ENCODE data around the gene CDC42BPB.

CDC42BPB gene

DNA sequence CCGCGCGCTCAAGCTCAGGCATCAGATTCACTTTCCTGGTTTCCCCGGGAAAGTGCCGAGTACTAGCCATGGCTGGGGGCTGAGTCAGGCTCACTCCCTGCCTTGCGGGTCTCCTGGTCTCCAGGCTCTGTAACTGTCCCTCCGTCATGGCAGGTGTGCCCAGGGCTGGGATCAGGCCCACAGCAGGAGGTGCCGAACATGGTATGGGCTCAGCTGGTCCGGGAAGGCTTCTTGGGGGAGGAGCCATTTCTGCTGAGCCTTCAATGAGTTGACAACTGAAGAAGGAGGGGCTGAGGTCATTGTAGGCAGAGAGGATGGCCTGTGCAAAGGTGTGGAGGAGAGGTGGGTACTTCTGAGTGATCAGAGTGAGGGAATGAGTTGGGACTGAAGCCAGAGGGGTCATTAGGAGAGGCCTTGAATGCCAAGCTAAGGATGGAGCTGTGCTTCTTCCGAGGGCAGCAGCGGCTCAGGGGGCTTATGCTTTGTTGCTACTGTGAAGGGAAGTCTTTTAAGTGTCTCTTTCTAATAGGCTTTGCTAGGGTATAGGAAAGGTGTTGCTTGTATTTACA, 37.9 kb upstream of the CDC42BPB start:
- no peak for DNase-seq

DNA sequence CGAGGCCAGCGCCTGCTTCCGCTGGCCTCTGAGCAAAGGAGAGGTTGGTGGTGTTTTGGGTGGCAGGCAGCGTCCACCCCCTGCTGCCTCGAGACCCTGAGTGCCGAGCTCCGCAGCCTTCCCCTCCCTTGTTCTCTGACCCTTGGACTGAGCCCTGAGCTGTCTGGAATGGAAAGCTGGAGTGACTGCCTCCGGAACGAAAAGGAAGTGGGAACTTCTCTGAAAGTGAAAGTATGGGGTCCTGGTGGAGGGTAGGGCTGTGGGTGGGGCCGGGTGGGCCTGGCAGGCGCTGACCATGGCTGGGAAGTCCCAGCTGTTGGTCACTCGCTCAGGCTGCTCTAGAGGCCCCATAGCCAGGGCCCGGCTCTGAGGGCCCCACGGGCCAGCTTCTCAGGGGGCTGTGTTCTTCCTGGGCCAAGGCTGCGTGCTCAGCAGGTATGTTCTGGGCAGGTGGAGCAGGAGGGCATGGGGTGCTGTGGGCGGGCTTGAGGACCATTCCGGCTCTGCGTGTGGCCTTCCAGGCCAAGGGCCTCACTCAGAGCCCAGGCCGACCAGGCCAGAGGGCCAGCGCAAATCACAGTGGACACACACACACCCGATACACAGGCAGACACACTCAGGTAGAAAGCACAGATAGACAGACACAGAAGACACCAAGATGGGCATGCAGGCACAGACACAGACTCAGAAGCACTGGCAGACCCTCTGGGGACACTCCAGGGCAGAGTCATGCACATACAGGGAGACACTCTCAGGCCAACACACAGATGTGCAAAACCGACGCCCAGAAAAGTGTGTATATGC, 37.3 kb upstream of the CDC42BPB start, which contains the start of gene EXOC3L4:
Gene EXOC3L4 (plus strand): TSS at position 320 of the 804 bp plus-strand sequence. CDS start 5,495 bp downstream, outside the sequence.
- no peak for DNase-seq

DNA sequence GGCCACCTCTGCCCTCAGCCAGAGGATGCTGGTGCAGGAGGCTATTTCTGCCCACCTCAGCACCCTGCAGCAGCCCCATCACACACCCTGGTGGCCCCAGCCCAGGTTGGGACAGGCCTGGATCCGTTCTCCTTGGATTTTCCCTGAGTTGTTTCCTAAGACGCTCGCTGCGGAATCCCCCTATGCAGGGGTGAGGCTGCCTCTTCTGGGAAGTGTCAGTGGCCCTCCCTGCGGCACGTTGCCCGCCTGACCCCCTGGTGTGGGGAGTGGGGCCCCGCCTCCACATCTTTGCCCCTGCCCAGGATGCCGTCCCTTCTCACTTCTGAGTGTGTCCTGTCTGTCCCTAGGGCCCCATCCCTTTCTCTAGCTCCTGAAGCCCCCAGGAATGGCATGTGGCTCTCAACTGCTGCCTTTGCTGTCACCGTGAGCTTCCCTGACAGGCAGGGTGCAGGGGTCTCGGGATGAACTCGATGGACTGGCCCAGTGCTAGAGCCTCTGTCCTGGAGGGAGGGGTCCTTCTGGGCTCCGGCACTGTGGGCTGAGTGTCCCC, 36.6 kb upstream of the CDC42BPB start:
- no peak for DNase-seq

DNA sequence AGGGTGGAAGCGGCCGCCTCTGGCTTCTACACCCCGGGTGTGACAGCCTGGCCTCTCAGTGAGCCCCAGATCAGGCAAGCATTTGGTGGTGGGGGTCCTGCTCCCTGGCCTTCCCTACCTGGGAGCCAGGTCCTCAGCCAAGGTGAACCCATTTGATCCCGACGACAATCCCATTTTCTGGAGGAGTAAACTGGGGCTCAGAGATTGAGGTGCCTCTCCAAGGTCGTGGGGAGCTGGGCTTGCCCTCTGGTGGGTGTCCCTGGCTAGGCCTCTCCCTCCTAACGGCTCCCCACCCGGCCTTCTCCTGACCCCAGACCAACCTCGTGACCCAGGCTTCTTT, 34.5 kb upstream of the CDC42BPB start:
- no peak for DNase-seq

DNA sequence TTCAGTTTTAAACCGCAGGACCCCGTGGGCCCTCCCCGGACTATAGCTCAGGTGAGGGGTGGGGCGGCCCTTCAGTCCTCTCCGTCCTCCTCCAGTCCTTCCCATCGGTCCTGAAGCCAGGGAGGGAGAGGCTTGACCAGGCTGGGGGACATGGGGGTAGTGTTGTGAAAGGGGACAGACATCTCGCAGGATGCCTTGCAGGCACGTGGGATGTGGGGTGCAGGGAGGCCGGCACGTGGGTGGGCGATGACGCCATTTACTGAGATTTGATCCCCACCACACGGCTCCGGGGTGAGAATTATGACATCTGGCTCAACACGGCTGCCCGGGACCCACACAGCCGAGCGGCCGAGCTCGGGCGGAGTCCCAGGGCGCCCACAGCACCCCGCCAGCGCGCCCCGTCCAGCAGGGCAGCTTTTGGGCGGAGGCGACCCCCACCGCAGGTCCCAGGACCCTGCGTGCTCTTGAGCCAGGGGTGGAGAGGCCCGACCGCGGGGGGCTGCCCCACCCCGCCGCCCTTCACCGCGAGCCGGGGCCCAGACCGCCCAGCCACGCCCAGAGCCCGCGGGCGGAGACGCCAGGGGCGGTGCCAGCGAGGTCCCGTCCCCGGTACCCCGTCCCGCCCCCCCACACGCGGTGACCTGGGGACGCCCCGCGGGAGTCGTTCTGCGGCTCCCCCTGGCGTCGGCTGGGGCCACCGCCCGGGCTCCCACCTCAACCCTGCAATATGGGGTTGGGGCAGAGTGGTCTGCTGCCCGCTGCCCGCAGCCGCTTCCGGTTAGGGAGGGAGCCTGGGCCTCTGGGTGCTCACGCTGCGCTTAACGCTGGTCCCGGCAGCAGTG, 33.9 kb upstream of the CDC42BPB start:
- peak; percentile 75 for DNase-seq

DNA sequence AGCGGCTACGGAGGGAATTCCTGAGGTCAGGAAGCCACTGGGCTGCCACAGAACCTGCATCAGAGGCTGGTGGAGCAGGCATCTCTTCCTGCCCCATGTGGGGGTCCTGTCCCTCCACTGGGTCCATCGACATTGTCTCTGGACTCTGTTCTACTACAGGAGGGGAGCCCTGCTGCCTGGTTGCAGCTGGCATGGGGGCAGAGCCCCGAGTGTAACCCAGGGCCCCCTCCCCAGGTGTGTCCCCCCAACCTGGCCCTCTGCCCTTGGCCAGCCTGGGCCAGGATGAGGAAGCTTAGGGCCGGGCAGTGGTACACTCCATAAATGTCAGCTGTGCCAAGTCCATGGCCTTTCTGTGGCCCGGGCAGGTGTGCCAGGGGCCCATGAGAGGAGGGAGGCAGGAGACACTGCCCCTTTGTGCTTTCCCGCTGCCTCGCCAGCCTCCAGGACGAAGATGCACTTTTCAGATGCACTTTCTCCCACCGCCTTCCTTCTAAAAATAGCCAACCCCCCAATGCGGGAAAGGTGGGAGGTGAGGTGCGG, 33.2 kb upstream of the CDC42BPB start:
- DNase-seq = no peak

DNA sequence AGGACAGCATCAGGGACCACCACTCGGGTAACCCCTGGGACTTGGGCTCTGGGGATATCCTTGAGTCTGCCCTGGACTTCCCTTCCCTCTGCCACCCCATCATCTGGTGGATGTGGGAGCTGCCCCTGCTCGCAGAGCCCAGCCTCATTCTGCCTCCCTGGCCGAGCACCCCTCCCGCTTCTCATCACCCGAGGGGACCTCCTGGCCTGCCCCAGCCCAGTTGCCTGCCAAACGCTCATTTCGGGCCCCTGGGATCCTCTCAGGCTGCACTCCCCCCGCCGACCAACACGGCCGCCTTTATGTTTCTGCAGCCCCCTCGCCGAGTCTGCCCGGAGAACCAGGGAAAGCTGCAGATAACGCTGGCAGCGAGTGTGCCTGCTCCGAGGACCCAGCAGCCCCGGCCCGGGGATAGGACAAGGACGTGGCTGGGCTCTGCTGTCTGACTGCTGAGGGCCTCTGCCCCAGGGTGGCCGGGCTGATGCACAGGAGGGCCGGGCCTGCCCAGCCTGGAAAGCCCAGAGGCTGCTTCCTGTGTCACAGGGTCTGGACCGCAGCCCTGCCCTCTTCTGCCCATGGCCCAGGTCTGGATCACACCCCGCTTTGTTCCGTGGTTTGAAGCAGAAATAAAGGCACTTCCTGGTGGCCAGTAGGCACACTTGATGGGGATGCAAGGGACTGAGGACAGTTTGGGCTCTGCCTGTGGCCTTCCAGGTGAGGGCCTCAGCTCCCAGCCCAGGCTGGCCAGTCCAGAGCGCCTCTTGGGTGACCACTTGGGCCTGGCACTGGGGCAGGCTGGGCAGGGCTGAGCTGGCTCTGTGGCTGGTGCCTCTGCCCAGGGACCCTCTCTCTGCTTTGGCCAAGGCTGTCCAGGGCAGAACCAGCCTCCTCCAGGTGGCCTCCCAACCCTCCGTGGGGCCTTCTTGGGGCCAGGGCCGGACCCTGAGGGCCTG, 32.3 kb upstream of the CDC42BPB start:
- no peak for DNase-seq

DNA sequence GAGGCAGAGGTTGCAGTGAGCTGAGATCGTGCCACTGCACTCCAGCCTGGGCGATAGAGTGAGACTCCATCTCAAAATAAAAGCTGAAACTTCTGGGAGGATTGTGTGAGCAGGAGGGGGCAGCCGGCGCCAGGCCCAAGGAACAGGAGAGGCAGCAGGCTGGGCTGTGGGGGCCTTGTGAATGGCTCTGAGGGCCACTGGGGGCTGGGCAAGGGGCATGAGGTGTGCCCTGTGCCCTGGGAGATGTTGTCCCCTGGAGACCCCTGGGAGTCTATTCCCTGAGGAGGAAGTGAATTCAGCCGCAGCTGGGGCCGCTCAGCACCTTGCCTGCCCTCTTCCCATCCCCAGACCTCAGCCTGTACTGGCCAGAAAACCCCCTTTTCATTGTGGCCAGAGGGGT, 31.6 kb upstream of the CDC42BPB start:
- no peak for DNase-seq

DNA sequence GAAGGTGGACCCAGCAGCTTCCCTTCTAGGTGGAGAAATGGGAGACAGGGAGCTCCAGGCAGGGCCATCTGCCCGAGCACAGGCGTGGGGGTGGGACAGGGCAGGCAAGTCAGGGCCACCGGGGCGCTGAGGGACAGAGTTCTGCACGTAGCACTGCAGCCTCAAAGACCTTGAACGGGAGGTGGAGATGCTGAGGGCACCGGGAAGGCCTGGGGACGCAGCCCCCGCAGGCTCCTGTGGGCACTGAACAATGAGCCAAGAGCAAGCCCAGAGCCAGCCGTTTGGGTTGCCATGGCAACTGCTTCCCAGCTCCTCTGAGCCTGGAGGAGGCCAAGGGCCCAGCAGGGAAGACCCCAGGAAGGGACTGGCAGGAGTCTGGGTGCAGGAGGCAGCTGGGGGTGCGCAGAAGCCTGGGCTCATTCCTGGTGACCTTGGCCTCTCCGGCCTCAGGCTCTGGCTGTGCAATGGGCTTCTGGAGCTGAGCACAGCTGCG, 30.0 kb upstream of the CDC42BPB start:
- DNase-seq = no peak

DNA sequence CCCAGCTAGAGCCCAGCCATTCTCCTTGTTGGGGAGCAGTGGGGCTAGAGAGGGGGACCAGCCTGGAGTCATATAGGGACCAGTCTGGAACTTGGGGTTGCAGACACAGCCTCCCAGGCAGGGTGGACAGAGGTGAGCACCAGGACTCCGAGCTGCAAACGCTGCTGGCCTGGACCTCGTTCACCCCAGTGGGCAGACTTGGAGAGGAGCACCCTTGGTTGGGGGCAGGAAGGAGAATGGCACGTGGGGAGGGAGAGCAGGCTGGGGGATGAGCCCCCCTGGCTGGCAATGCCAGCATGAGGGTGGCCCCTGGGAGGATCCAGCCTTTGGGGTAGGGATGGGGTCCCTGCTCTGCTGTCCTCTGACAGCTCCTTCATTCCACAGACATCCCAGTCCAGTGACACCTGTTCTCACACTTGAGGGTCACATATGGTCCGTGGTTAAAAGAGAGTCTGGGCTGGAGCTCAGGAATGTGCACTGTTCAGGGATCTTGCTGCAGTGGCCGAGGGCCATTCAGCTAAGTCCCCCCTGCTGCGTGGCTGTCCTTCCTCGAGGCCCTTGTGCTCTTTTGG, 29.5 kb upstream of the CDC42BPB start:
- DNase-seq = no peak

DNA sequence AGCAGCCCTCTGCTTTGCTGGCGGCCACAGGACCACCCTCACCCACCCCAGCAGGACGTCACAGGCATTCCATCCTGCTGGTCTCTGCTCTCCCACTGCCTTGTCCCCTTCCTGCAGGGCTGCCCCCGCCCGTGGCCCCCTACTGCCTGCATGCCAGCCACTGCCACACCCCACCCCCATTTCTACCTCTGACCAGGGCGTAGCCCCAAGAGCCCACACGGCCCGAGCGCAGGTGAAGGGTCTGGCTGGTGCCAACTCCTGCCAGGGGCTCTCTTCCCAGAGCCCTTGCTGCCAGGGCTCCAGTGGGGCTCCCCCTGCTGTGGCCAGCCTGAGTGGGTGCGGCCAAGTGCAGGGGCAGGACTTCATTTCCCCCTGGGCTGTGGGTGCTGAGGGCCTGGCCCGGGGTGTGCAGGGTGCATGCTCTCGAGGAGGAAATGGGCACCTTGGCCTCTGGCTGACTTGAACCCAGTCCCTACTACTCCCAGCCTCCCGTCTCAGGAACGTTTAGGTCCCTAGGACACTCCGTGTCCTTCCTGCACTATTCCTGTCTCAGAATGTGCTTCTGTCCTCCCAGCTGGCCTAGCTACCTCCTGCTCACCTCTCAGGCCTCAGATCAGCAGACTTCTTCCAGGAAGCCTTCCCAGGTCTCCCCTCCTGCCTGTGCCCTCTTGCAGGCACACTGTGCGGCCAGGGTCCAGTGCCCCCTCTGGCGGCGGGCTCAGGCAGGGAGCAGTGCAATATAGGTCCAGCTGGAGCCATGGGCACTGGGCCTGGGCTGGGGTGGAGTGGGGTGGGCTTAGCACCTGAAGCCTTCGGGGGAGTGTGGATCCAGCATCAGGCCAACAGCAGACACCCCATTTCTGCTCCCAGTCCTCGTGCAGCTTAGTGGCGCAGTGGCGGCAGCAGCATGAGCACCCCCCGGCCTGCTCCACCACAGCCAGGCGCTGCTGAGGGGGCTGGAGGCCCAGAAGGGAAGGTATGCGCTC, 28.1 kb upstream of the CDC42BPB start:
- no peak for DNase-seq

DNA sequence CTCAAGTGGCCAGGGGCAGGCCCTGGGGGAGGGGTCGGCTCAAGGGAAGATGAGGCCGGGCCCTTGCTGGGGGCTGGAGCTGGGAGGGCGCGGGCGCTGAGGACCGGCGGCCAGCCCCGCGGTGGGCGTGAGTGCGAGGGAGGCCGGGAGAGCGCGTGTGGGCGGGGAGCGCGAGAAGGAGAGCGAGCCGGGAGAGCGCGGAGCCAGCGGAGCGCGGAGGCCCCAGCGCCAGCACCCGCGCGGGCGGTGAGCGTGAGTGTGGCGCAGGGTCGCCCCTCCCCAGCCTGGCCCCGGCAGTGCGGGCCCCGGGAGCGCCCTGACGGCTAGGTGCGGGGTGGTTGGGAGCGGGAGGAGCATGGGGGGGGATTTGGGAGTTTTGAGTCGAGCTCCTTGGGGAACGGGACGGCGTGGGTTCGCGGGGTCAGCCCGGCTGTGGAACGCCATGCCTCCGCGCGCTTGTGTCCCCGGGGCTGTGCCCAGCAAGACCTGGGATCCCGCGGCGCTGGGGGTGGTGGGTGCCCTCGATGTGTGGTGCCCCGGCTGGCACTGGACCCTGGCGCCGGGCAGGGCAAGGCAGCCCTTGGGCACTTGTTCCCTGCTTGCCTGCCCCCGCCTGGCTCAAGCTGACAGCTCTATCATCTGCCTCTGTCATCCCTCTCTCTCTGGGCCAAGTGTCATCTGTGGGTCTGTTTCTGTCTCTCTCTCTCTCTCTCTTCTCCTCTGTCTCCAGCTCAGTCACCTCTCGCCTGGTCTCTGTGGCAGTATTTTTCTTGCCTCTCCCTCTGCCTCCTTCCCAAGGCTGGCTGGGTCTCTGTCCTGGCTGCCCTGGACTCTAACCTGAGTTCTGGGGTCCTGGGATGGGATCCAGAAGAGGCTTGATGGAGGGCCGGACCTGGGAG, 26.9 kb upstream of the CDC42BPB start, which contains the start of gene LBHD2:
Gene LBHD2 (plus strand): TSS at position 190 of the 899 bp plus-strand sequence. CDS start 1,803 bp downstream, outside the sequence.
- no peak for DNase-seq

DNA sequence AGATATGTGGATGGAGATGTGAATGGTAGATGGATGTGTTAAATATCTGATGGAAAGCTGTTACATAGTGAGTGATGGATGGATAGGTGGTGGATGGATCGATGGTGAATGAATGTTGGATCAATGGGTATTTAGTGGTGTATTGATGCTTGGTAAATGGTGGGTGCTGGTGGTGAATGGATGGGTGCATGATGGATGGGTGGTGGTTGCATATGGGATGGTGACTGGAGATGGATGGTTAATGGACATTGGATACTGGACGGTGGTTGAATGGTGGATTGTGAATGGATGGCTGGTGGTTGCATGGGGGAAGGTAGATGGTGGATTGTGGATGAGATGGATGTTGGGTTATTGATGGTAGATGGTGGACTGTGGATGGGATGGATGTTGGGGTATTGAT, 24.6 kb upstream of the CDC42BPB start:
- DNase-seq = no peak

DNA sequence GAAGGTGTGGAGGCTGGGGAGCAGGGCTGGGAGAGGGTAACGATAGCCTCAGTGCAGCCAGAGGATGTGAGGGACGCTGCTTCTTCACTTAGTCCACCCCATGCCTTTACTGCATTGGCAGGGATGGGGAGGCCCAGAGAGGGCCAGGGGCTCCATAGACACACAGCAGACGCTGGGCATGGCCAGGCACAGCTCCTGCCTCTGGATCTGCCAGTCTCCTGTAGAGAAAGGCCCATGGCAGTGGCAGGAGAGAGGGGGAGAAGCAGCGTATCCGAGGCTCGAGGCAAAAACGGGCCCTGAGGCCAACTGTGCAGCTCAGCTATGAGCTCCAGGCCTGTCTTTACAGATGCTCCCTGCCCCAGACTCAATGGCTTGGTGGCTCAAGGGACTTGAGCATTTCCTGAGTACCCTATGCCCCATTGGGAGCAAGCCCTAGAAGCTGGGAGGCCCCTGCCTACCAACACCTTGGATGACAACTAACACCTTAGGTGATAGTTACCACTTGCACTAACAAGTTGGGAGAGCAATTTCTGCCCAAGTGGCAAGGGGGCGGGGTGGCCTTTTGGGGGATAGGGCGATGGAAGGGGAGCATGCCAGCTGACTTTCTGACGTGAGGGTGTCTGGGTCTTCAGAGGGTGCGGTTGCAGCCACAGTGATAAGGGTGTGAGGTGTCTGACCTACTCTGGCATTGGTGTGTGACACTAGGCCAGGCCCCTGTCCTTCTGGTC, 21.7 kb upstream of the CDC42BPB start:
- no peak for DNase-seq

DNA sequence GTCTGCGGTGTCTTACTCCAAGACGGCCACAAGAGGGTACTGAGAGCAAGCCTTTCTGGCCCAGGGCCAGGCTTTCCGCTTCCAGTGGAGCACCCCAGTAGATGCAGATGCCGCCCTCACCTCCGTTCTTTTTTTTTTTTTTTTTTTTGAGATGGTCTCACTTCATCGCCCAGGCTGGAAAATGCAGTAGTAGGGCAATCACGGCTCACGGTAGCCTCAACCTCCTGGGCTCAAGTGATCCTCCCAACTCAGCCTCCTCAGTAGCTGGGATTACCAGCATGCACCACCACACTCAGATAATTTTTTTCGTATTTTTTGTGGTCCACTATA, 21.0 kb upstream of the CDC42BPB start:
- DNase-seq = peak; percentile 67

DNA sequence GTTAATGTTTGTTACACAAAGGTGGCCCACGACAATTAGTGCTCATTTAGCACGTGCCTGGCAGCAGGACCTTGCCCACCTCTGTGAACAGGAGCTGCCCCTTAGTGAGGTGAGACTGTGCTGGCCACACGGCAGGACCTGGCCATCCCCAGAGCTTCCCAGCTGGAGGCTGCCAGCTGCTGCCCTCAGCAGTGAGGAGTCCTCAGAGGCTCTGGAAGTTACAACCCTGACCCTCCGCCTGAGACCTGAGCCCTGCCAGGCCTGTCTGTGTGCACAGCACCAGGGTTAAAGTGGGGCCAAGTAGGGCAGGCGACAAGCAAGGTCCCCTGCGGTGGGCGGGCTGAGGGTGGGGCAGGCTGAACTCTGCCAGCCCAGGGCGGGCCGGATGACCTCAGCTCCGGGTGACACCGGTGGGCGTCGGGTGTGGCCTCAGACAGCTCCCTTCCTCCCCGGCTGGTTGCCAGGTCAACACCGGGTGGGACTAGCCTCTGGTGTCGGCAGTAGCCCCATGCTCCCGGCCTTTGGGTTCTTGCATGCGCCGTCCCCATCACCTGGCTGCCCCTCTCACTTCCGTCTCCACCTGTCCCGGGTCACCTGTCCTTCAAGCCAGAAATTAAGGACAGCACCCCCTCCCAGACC, 17.5 kb upstream of the CDC42BPB start:
- DNase-seq = no peak

DNA sequence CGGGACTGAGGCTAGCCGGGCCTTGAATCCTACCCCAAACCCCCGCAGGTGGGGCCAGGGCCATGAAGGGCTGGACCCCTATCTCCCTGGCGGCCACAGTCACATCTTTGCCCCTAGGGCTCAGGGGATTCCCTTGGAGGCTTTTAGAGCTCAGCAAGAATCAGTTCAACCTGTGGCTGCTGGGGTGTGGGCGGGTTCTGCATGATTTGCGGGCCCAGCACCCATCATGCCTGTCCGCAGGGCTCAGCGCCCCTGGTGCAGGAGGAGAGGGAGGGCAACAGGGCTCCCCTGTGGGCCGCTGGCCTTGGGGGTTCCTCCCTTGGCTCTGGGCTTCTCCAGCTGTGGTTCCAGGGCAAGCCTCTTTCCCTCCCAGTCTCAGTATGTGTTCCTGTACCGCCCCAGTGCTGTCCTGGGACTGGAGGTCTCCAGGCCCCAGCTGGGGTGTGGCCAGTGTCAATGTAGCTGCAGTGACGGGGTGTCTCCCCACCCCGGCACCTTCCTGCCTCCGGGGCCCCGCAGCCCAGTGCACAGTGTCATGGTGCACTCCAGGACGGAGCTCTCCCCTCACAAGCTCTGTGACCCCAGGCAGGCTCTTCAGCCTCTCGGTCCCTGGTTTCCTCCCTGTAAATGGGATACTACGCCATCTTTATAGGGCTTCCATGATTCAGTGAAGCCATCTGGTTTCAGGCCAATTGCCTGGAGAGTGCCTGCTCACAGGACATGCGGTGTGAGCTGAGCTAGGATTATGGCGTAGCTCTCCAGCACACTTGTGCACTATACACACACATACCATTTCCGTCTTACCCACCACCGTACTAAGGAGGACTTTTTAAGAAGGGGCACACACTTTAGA, 16.8 kb upstream of the CDC42BPB start:
- no peak for DNase-seq

Data from activated gamma-delta T cell treated with Interleukin-2 at 50 U/mL for 16 hours (primary cell).